SK-N-SH treated with all-trans-retinoic acid at 6 μM for 48 hours (cell line): ENCODE results near the gene SKOR1.

Experiments
- ARNTL ChIP-seq: fragments of 450-650 bp; formaldehyde crosslinking; IDR thresholded peaks from 2 replicates; pipeline ENCODE4 v1.5.0; 2020; ENCODE audit warnings: low read depth, mild to moderate bottlenecking, moderate library complexity, borderline replicate concordance
- BACH2 ChIP-seq: fragments of 250-450 bp; sonication (Bioruptor Pico); IDR thresholded peaks from 2 replicates; pipeline ENCODE4 v1.9.0; 2021; ENCODE audit warnings: mild to moderate bottlenecking, borderline replicate concordance
- CREB5 ChIP-seq: fragments of 250-450 bp; sonication (Bioruptor Pico); IDR thresholded peaks from 2 replicates; pipeline ENCODE4 v1.5.1; 2020; ENCODE audit warnings: low read depth, mild to moderate bottlenecking, moderate library complexity
- CSDC2 ChIP-seq: fragments of 250-450 bp; sonication (Bioruptor Pico); IDR thresholded peaks from 2 replicates; pipeline ENCODE4 v1.5.0; 2020; ENCODE audit warnings: mild to moderate bottlenecking, moderate library complexity
- PATZ1 ChIP-seq: fragments of 250-450 bp; sonication (Bioruptor Pico); IDR thresholded peaks from 2 replicates; pipeline ENCODE4 v1.8.0; 2020; ENCODE audit warnings: mild to moderate bottlenecking, moderate library complexity, borderline replicate concordance
- POU6F1 ChIP-seq: fragments of 250-450 bp; sonication (Bioruptor Pico); IDR thresholded peaks from 2 replicates; pipeline ENCODE4 v1.8.0; 2021; ENCODE audit warnings: low read depth, mild to moderate bottlenecking, moderate library complexity, borderline replicate concordance
- RARB ChIP-seq: fragments of 250-450 bp; sonication (Bioruptor Pico); IDR thresholded peaks from 2 replicates; pipeline ENCODE4 v1.8.0; 2021; ENCODE audit warnings: mild to moderate bottlenecking, moderate library complexity
- SNAI2 ChIP-seq: fragments of 250-450 bp; sonication (Bioruptor Pico); IDR thresholded peaks from 2 replicates; pipeline ENCODE4 v1.5.0; 2020; ENCODE audit warnings: mild to moderate bottlenecking, moderate library complexity
- TCF4 ChIP-seq: fragments of 250-450 bp; sonication (Bioruptor Pico); IDR thresholded peaks from 2 replicates; pipeline ENCODE4 v1.8.0; 2021; ENCODE audit warnings: mild to moderate bottlenecking, moderate library complexity, borderline replicate concordance
- TOX ChIP-seq: fragments of 250-450 bp; sonication (Bioruptor Pico); IDR thresholded peaks from 2 replicates; pipeline ENCODE4 v1.8.0; 2021; ENCODE audit warnings: mild to moderate bottlenecking, moderate library complexity, borderline replicate concordance
- TSHZ2 ChIP-seq: fragments of 250-450 bp; sonication (Bioruptor Pico); IDR thresholded peaks from 2 replicates; pipeline ENCODE4 v1.5.0; 2020; ENCODE audit warnings: mild to moderate bottlenecking, moderate library complexity
- ZC3H10 ChIP-seq: fragments of 250-450 bp; sonication (Bioruptor Pico); IDR thresholded peaks from 2 replicates; pipeline ENCODE4 v1.5.1; 2021; ENCODE audit warnings: mild to moderate bottlenecking, moderate library complexity
- ZFP30 ChIP-seq: fragments of 450-650 bp; formaldehyde crosslinking; IDR thresholded peaks from 2 replicates; pipeline ENCODE4 v1.5.0; 2022; ENCODE audit warnings: mild to moderate bottlenecking, moderate library complexity

- TF ChIP-seq SNAI2 (CRISPR knock-in tag) (no peak), TSHZ2 (CRISPR knock-in tag) (no peak), ZC3H10 (no peak), ZFP30 (CRISPR knock-in tag) (no peak), TCF4 (no peak), ARNTL (CRISPR knock-in tag) (no peak), CREB5 (CRISPR knock-in tag) (no peak), RARB (no peak), CSDC2 (no peak), PATZ1 (CRISPR knock-in tag) (no peak), BACH2 (no peak), POU6F1 (CRISPR knock-in tag) (no peak), TOX (CRISPR knock-in tag) (no peak)
Measured at GRCh38 chr15:67806536-67806935, 18.8 kb upstream of the SKOR1 start.
